Measurements from ENCODE around the gene DPH2. TPM values are rescaled to one million over a fixed set of nuclear protein-coding genes. Genes with fewer than 3 reads are reported as not detected.

The DPH2 gene
- total RNA-seq, 1 donor from 2014 or later = 15.2 TPM

- no peak for DNase-seq (ENCODE audit: extremely low spot score in 2 of 2)
- H3K4me1 ChIP-seq = peaks cover 67% of the 10 kb centered on the region
- no peak for TF ChIP-seq POLR2A (IDR thresholded peaks at IDR 0.05)
- no peak for TF ChIP-seq POLR2AphosphoS5 (IDR thresholded peaks at IDR 0.05; ENCODE audit: insufficient read depth in 1 of 2, low read depth in 1 of 2)
- TF ChIP-seq CTCF (IDR thresholded peaks at IDR 0.05) = no peak
- H3K36me3 ChIP-seq = peaks cover 0 to 11% of the 10 kb centered on the region in 2 donors
- intact Hi-C loops (cut with DNase I) = no loop called here
- peak overlapping the region in 1 of 2 donors; percentile 44 for H3K4me3 ChIP-seq
- no peaks in the 10 kb centered on the region for H3K27me3 ChIP-seq
- no peaks in the 10 kb centered on the region for H3K9me3 ChIP-seq
- H3K27ac ChIP-seq = no peak overlapping the region
These were observed 8.4 kb downstream of the DPH2 start for GRCh38 chr1:43978264-43978550.

- intact Hi-C loops (cut with DNase I) = no loop called here
- peaks cover 0 to 11% of the 10 kb centered on the region in 2 donors for H3K36me3 ChIP-seq
- H3K4me1 ChIP-seq = peaks cover 67% of the 10 kb centered on the region
- TF ChIP-seq CTCF (IDR thresholded peaks at IDR 0.05) = no peak
- TF ChIP-seq POLR2AphosphoS5 (IDR thresholded peaks at IDR 0.05; ENCODE audit: insufficient read depth in 1 of 2, low read depth in 1 of 2) = no peak
- no peak for TF ChIP-seq POLR2A (IDR thresholded peaks at IDR 0.05)
- H3K27ac ChIP-seq = peak within 1 kb of the TSS; percentile 72
- H3K4me3 ChIP-seq = peak within 1 kb of the TSS; percentile 68 to 92
- no peaks in the 10 kb centered on the region for H3K9me3 ChIP-seq
- DNase-seq (ENCODE audit: extremely low spot score in 2 of 2) = no peak
- no peaks in the 10 kb centered on the region for H3K27me3 ChIP-seq
These were observed 8.9 kb downstream of the DPH2 start, which contains the start of gene B4GALT2 for GRCh38 chr1:43978551-43979260. Gene B4GALT2, plus strand, starts transcription at chr1:43979210. Its CDS starts 1,951 bp downstream, at chr1:43981161.

- intact Hi-C loops (cut with DNase I) = no loop called here
- no peak for DNase-seq (ENCODE audit: extremely low spot score in 2 of 2)
These were observed 9.4 kb downstream of the DPH2 start for GRCh38 chr1:43979261-43979527.

GRCh38 chr1:43979528-43980254 lies 9.9 kb downstream of the DPH2 start:
- DNase-seq (ENCODE audit: extremely low spot score in 2 of 2) = no peak
- Histone ChIP-seq H3K27ac (peak overlapping the region; percentile 72), H3K4me1 (peaks cover 58% of the 10 kb centered on the region)

More at GRCh38 chr1:43979261-43979527, 9.4 kb downstream of the DPH2 start:
- H3K4me1 ChIP-seq = peaks cover 62% of the 10 kb centered on the region
- H3K9me3 ChIP-seq = no peaks in the 10 kb centered on the region
- peak overlapping the region; percentile 68 to 92 for H3K4me3 ChIP-seq
- peaks cover 0 to 14% of the 10 kb centered on the region in 2 donors for H3K36me3 ChIP-seq
- TF ChIP-seq POLR2A (IDR thresholded peaks at IDR 0.05) (no peak), POLR2AphosphoS5 (IDR thresholded peaks at IDR 0.05; ENCODE audit: insufficient read depth in 1 of 2, low read depth in 1 of 2) (no peak), CTCF (IDR thresholded peaks at IDR 0.05) (no peak)
- H3K27ac ChIP-seq = peak overlapping the region; percentile 72
- H3K27me3 ChIP-seq = no peaks in the 10 kb centered on the region

More at GRCh38 chr1:43979528-43980254, 9.9 kb downstream of the DPH2 start:
- Histone ChIP-seq H3K9me3 (no peaks in the 10 kb centered on the region), H3K36me3 (peaks cover 0 to 17% of the 10 kb centered on the region in 2 donors), H3K4me3 (peak overlapping the region; percentile 68 to 92), H3K27me3 (no peaks in the 10 kb centered on the region)
- intact Hi-C loops (cut with DNase I) = no loop called here
- TF ChIP-seq CTCF (IDR thresholded peaks at IDR 0.05) = no peak
- TF ChIP-seq POLR2A (IDR thresholded peaks at IDR 0.05) = no peak
- no peak for TF ChIP-seq POLR2AphosphoS5 (IDR thresholded peaks at IDR 0.05; ENCODE audit: insufficient read depth in 1 of 2, low read depth in 1 of 2)
